Hippocampal formation (tissue), 2 donors: ENCODE results near the gene CCDC124.

Source experiments
- DNase-seq, 2 donors: peaks; one replicate each; lab custom pipeline; 2025; lab: John Stamatoyannopoulos, UW

The CCDC124 gene

DNA sequence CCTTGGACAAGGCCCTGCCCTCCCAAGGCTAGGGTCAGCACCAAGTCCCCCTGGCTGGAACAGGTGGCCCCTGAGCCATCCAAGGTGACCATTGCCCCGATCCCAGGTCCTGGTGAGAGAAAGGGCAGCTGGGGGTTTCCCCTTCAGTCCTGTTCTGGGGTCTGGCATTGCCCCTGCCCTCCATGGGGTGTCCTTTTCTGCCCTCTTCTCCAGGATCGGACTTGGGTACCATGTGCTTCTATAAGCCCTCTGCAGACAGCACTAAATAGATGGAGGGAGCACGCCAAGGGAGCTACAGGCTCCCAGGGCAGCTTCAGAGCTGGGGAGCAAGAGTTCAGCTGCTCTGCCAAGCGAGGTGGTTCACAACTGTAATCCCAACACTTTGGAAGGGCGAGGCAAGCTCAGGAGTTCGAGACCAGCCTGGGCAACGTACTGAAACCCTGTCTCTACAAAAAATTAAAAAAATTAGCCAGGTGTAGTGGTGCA lies 20.5 kb downstream of the CCDC124 start:
- no peak for DNase-seq

DNA sequence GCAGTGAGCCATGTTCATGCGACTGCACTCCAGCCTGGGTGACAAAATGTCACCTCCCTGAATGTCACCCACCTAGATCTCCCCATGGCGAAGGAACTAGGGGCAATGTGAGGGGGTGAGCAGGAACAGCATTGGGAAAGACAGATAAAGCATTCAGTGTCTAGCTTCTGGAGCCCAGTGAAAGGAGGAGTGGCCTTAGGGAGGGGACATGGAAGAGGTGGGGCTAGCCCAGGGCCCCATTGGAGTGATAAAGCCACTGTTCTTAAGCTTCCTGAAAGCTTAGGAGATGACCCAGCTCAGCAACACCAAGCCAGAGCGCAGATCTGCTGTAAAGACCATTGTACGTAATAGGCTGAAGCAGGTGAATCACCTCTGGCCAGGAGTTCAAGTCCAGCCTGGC lies 21.1 kb downstream of the CCDC124 start:
- no peak for DNase-seq

DNA sequence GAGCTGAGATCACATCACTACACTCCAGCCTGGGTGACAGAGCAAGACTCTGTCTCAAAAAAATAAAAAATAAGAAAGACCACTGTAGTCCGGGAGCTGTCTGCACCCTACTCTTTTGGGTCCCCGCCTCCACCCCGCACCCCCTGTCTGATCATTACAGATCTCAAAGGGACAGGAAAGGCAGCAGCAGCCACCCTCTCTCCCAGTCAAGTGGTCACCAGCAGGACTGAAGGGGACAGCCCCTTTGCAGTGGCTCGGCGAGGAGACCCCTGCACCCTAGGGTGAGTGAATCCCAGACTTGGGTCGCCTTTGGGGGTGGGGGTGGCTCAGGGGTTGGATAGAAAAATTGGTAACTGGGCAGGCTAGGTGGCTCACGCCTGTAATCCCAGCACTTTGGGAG lies 21.6 kb downstream of the CCDC124 start:
- DNase-seq: no peak

DNA sequence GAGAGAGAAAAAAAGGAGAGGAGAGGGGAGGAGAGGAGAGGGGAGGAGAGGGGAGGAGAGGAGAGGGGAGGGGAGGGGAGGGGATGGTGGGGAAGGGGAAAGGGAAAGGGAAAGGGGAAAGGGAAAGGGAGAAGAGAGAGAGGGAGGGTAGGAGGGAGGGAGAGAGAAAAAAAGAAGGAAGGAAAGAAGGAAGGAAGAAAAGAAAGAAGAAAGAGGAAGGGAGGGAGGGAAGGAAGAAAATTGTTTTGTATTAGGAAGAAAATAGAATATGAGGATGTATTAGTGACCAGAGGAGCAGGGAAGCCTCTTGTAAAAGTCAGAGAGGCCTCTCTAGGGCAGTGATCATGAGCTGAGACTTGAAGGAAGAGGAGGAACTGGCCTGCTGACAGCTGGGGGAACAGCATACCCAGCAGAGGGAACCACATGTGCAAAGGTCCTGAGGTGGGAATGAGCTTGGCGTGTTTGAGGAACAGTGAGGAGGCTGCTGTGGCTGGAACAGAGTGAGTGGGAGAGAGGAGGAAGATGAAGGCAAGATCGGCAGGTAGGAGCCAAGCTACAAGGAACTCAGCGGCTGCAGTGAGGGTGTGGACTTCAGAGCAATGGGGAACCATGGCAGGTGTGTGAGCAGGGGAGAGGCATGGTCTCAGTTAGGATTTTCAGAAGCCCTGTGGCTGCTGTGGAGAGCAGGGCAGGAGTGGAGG lies 24.5 kb downstream of the CCDC124 start:
- DNase-seq: no peak

DNA sequence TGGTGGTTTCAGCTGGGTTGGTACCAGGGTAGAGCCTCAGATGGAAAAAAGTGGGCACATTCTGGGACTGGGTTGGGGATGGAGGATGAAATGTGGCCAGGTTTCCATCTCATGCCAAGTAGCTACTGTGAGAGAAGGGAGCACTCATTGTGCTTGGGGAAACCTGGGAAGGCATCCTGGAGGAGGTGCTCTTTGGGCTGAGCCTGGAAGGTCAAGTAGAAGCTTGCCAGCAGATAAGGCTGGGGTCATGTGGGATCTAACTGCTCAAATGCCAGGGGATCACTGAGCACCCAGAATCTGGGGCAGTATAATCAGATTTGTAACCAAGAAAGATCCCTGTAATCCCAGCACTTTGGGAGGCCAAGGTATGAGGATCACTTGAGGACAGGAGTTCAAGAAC lies 25.1 kb downstream of the CCDC124 start:
- no peak for DNase-seq

DNA sequence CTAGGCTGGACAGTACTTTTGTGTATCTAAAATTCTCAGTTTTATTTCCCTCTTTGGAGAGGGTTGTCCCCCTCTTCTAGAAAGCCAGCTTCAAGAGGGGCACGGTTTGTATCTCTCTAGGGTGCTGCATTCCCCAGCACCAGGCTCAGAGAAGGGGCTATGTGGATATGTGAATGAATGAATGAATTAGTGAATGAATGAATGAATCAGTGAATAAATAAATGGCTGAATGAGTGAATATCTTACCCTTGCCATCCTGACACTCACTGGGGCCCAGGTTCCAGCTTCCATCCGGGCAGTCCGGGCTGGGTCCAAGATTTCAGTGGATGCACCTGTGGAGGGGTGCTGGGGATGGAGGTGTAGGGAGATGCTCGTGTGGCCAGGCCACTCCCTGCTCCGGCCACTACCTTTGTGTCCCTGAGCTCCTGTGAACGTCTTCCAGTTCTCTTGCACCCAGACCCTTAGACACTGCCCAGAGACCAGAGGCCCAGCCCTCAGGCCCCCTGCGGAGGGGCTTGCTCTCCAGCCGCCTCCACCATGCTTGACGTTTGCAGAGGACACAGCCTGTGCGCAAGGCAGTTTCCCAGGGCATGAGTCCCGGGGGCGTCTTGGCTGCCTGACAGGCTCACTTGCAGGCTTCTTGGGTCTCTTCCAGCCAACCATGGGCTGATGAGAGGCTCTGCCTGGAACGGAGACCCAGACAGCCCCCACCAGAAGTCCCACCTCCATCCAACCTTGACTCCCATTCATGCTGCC lies 31.3 kb downstream of the CCDC124 start:
- no peak for DNase-seq

DNA sequence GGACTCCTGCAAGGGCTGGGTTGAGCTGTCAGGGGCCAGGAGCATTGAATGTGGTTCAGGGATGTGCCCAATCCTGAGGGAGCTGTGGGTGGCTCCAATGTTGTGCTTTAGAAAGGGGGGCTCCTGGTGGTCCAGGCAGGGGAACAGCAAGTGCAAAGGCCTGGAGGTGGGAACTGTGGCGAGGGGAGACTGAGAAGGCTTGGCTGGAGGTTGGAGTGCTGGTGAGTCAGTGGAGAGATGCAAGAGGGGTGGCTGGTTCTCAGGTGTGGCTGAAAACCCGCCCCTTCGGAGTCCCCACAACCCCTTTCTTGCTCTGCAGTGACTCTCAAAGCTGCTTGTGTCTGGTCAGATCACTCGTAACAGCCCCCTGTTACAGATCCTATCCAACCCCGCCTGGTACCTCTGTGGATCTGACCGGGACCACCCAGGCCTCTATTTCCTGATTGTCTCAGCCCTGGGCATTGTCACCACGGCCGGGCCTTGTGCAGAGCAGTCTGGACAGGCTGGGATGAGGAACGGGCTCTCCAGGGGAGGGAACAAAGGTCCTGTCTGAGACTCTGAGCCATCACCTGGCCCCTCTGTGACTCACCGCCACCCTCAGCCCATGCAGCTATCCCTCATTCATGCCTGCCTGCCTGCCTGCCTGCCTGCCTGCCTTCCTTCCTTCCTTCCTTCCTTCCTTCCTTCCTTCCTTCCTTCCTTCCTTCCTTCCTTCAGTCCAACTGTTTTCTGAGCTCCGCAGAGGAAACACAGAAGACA lies 32.7 kb downstream of the CCDC124 start:
- no peak for DNase-seq

DNA sequence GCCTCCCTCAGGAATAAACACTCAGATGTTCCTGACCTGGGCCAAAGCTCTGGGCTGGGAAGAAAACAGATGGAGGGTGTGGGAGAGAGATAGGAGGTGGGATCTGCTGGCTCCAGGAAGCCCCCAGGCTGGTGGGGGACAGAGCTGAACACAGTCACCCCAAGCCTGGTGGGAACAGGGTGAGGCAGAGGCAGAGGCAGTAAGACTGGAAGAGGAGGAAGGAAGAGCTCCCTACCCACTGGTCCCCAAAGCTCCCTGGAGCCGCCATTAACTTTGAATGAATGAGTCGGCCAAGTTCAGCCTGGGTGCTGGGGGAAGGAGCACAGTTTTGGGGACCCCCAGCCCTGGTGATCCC lies 33.3 kb downstream of the CCDC124 start:
- DNase-seq: no peak

DNA sequence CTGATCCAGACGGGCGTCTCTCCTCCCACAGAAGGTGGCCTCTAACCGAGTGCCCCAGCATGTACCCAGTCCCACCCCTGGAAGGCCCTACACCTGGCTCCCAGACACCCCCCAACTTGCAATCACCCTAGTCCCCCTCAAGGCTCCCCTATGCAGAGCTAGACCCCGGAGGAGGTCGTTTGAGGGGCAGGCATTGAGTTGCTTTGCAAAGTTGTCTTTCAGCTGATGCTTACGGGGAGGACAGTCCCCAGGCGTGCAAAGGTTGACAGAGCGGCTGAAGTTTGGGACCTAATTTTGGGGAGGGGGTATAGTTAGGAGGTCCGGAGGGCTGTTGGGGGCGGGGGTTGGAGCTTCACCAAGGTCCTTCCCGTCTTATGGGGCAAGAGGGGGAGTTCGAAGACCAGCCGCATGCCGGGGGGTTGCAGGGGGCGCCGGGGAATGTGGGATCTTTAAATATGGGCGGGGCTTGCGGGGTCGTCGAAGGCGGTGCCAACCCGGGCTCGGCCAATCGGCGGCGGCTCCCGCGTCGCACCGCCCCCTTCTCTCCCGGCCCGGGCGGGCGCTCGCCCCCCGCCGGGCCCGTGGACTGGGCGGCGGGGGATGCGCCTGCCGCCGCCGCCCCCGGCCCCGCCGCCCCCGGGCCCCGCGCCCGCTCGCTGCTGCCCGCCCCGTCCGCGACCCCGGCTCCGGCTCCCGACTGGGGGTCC lies 33.9 kb downstream of the CCDC124 start, which contains the start of gene KCNN1:
TSS of gene KCNN1 (plus strand) at position 558 of the 707 bp plus-strand sequence. CDS start 6,782 bp downstream, outside the sequence.
- DNase-seq: no peak

DNA sequence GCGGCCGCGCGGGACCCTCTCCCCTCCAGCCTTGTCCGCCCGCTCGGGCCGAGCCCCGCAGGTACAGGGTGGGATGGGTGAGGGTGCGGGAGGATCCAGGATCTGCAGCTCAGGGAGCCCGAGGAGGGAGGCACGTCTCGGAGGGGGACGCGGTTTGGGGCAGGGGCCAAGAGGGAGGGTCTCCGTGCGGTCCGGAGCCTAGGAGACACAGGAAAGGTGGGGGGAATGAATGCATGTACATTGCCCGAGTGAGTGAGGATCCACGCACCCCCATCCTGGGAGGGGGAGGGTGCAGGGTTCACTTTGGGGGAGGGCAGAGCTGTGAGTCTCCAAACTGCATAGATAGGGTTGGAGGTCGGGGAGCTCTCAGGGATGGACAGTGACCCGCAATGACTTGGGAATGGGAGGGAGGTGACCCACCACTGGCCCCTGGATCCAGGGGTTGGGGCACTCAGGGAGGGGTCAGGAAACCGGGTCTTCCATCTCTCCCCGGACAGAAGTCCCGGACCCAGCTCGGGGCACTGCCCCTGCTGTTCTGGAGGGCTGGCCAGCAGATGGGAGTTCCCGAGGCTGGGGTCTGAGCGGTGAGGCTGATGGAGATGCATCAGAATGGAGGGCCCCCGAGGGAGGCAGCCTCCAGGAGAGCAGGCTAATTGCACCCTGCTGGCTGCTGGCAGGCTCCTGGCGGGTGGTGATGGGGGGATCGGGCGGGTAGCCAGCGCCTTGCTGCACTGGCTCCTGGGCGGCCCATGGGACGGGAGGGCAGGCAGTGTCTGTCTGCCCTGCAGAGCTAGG lies 34.6 kb downstream of the CCDC124 start:
- no peak for DNase-seq

DNA sequence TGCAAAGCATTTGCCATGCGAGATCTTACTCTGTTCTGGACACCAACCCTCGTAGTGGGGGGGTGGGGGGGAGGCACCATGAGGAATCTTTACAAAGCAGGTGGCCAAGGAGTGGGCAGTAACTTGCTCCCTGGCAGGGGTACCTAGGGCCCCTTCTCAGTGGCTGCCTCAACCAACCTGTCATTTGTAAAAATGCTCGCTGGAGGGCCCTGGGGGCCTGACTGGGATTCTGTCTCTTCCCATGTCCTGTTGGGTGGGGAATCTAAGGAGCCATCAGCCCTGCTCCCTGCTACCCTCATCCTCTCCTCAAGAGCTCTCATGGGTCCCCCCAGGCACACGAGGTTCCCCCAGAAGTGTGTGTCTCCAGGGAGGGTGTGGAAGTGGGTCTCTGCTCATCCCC lies 35.5 kb downstream of the CCDC124 start:
- no peak for DNase-seq

DNA sequence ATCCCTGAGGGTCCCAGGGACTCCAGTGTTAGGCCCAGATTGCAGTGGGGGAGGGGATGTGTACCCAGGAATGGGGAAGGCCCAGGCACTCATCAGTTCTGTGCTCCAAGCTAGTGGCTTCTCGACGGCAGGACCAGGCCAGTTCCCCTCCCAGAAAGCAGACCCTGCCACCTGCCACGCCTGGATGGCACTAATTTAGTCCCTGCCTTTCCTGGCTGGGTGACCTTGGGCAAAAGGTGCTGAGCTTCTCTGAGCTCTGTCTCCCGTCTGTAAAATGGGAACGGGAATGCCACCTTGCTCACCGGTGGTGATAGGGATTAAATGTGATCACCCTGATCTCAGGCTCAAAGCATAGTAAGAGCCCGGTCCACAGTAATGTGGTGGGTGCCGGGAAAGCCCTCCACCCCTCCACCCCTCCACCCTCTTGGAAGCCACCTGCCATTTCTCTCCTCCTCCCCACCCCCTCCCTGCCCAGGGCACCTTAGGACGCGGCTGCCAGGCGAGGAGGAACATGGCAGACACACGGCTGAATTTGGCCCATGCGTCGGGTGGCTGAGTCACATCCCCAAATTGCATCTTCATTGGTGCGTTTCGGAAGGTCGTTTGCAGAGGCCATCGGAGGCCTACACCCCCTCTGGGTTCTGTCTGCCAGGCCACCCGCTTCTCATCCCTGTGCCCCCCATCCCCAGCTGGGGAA lies 36.4 kb downstream of the CCDC124 start:
- no peak for DNase-seq

DNA sequence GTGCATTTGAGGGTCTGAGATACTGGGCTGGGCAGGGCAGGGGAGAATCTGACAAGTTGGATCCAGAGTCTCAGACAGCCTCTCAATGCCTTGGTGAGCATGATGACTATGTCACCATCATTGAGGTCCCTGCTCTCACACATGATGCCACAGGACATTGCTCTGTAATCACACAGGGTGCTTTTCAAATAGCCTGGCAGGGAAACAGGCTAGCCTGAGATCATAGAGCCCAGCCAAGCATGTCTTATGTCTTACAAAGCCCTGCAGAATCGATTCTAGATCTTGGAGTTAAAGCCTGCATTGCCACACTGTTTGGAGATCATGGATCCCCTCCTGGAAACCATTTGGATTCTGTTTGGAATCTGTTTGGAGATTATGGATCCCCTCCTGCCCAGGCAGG lies 39.4 kb downstream of the CCDC124 start:
- no peak for DNase-seq

DNA sequence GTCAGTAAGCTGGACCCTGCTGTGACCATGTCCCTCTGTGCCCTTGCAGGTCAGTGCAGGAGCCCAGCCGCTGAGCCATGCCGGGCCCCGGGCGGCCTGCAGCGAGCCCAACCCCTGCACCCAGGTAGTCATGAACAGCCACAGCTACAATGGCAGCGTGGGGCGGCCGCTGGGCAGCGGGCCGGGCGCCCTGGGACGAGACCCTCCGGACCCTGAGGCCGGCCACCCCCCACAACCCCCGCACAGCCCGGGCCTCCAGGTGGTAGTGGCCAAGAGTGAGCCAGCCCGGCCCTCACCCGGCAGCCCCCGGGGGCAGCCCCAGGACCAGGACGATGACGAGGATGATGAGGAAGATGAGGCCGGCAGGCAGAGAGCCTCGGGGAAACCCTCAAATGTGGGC lies 40.9 kb downstream of the CCDC124 start:
- no peak for DNase-seq

DNA sequence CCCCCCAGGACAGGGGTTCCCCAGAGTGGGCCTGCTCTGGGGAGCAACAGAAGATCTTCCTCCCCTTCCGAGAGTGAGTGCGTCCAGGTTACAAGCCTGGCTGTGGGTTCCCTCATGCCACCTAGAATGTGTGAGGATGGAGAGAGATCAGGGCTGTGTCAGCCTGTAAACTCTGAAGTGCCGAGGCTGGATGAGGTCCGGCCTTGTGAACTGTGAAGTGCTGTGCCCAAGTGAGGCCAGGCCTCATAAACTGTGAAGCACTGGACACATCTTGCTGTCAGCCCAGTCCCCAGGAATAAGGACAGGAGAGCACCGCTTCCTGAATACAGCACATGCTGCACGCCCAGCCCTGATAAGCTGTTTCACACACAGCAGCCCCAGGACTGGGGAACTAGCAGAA lies 41.7 kb downstream of the CCDC124 start:
- DNase-seq: no peak

DNA sequence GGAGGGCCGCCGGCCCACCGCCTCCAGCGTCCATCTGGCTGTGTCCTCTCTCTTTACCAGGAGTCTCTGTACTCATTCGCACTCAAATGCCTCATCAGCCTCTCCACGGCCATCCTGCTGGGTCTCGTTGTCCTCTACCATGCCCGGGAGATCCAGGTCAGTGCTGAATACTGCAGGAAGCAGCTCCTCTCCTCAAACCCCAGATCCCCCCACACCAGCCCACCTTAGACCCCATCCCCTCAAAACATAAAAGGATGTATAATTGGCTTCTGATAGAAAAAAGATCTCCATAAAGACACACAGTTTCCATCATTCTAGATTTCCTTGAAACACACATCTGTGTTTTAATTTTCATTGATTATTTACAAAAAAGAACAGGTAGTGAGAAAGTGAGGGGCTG lies 42.2 kb downstream of the CCDC124 start:
- no peak for DNase-seq

DNA sequence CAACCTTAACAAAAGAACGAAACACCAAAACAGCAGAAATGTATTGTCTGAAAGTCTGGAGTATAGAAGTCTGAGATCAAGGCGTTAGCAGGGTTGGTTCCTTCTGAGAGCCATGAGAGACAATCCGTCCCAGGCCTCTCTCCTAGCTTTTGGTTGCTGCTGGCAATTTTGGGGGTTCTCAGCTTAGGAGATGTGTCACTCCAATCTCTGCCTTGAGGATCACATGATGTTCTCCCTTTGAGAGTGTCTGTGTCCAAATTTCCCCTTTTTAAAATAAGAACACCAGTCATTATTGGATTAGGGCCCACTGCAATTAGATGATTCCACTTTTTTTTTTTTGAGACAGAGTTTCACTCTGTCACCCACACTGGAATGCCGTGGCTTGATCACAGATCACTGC lies 44.2 kb downstream of the CCDC124 start:
- no peak for DNase-seq

DNA sequence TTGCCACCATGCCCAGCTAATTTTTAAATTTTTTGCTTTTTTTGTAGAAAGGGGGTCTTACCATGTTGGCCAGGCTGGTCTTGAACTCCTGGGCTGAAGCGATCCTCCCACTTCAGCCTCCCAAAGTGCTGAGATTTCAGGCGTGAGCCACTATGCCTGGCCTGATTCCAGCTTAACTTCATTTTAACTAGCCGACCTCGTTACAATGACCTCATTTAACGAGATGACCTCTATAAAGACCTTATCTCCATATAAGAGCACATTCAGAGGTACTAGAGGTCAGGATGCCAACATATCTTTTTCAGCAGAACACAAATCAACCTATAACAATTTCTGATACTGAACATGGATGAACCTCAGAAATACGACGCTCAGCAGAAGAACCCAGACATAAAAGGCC lies 44.7 kb downstream of the CCDC124 start:
- DNase-seq: no peak

DNA sequence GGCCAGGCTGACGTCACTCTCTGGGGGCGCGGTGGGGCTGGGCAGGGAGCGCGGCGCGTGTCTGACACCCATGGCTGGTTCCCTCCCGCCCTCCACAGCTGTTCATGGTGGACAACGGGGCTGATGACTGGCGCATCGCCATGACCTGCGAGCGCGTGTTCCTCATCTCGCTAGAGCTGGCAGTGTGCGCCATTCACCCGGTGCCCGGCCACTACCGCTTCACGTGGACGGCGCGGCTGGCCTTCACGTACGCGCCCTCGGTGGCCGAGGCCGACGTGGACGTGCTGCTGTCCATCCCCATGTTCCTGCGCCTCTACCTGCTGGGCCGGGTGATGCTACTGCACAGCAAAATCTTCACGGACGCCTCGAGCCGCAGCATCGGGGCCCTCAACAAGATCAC lies 48.8 kb downstream of the CCDC124 start:
- DNase-seq: no peak

DNA sequence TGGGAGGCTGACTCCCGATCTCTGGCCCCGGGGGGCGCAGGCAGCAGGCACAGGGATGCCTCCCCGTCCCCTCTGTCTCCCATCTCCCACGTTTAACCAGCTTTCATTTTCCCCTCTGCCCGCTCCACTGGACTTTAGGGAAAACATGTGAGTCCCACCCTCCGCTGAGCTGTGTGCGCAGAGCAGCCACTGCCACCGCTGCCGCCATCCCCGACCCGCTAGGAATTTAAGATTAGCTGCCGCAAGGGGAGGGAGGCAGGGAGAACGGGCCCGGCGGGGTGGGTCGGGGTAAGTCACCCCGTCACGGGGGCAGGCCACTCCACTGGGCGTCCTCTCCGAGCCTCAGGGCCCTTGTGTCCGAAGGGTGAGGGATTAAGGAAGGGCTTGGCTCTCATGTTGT lies 49.6 kb downstream of the CCDC124 start:
- DNase-seq: no peak
